Adipocyte (in vitro differentiated cells): ENCODE results near the gene ARL6IP5.

Source experiments
- DNase-seq: peaks from one replicate; pipeline ENCODE4 v3.0.0-alpha.2; 2015; ENCODE audit warnings: low read depth
- H3K27me3 ChIP-seq: replicated peaks from 2 replicates; pipeline ENCODE4 v1.7.0; 2013; ENCODE audit warnings: mild to moderate bottlenecking, low read length, moderate library complexity; ENCODE audit not compliant: control insufficient read depth, insufficient read depth
- H3K36me3 ChIP-seq: 2 replicates; pipeline ENCODE4 v1.7.0; 2013; ENCODE audit warnings: low read length, mild to moderate bottlenecking, moderate library complexity; ENCODE audit not compliant: control insufficient read depth, insufficient read depth, severe bottlenecking
- H3K4me1 ChIP-seq: 2 replicates; pipeline ENCODE4 v1.7.0; 2013; ENCODE audit warnings: mild to moderate bottlenecking, low read length, moderate library complexity; ENCODE audit not compliant: control insufficient read depth, insufficient read depth
- H3K4me3 ChIP-seq: 2 replicates; pipeline ENCODE4 v1.7.0; 2013; ENCODE audit warnings: mild to moderate bottlenecking, low read length, moderate library complexity
- H3K9ac ChIP-seq: 2 replicates; pipeline ENCODE4 v1.7.0; 2013; ENCODE audit warnings: mild to moderate bottlenecking, low read length, moderate library complexity
- H3K9me3 ChIP-seq: 2 replicates; pipeline ENCODE4 v1.7.0; 2013; ENCODE audit warnings: mild to moderate bottlenecking, low read length, moderate library complexity; ENCODE audit not compliant: control insufficient read depth

Gene ARL6IP5

GRCh38 chr3:69119681-69120080 is 34.9 kb downstream of the ARL6IP5 start:
- no peak overlapping the region for H3K4me3 ChIP-seq
- H3K27me3 ChIP-seq = no peaks in the 10 kb centered on the region
- no peaks in the 10 kb centered on the region for H3K9me3 ChIP-seq
- DNase-seq = no peak
- H3K36me3 ChIP-seq = no peaks in the 10 kb centered on the region
- peaks cover 16% of the 10 kb centered on the region for H3K4me1 ChIP-seq
- no peak overlapping the region for H3K9ac ChIP-seq

- no peaks in the 10 kb centered on the region for H3K36me3 ChIP-seq
- peak; percentile 84 for DNase-seq
- H3K4me3 ChIP-seq = no peak overlapping the region
Measured at GRCh38 chr3:69120879-69121464, 36.2 kb downstream of the ARL6IP5 start.

GRCh38 chr3:69121513-69121912 is 36.8 kb downstream of the ARL6IP5 start:
- H3K4me3 ChIP-seq = no peak overlapping the region
- peaks cover 5% of the 10 kb centered on the region for H3K4me1 ChIP-seq
- DNase-seq = no peak

More at GRCh38 chr3:69120879-69121464, 36.2 kb downstream of the ARL6IP5 start:
- Histone ChIP-seq H3K4me1 (peaks cover 10% of the 10 kb centered on the region), H3K27me3 (no peaks in the 10 kb centered on the region), H3K9me3 (no peaks in the 10 kb centered on the region), H3K9ac (no peak overlapping the region)

GRCh38 chr3:69121950-69122349 is 37.2 kb downstream of the ARL6IP5 start:
- no peak for DNase-seq
- H3K4me1 ChIP-seq = peaks cover under 1% of the 10 kb centered on the region
- H3K9ac ChIP-seq = no peak overlapping the region
- H3K36me3 ChIP-seq = no peaks in the 10 kb centered on the region
- H3K4me3 ChIP-seq = no peak overlapping the region
- peaks cover 4% of the 10 kb centered on the region for H3K27me3 ChIP-seq
- H3K9me3 ChIP-seq = no peaks in the 10 kb centered on the region

More at GRCh38 chr3:69121513-69121912, 36.8 kb downstream of the ARL6IP5 start:
- H3K9ac ChIP-seq = no peak overlapping the region
- no peaks in the 10 kb centered on the region for H3K9me3 ChIP-seq
- peaks cover under 1% of the 10 kb centered on the region for H3K27me3 ChIP-seq
- H3K36me3 ChIP-seq = no peaks in the 10 kb centered on the region

GRCh38 chr3:69122403-69122802 is 37.7 kb downstream of the ARL6IP5 start, which contains the start of gene LMOD3:
TSS of gene LMOD3 (minus strand) at chr3:69122595. CDS start at chr3:69122386, 209 bp downstream.
- H3K36me3 ChIP-seq = no peaks in the 10 kb centered on the region
- no peaks in the 10 kb centered on the region for H3K9me3 ChIP-seq
- no peak for DNase-seq
- peaks cover 9% of the 10 kb centered on the region for H3K27me3 ChIP-seq
- no peaks in the 10 kb centered on the region for H3K4me1 ChIP-seq
- no peak within 1 kb of the TSS for H3K4me3 ChIP-seq
- no peak within 1 kb of the TSS for H3K9ac ChIP-seq

- Histone ChIP-seq H3K27me3 (peaks cover 10% of the 10 kb centered on the region), H3K36me3 (no peaks in the 10 kb centered on the region), H3K4me1 (peaks cover 7% of the 10 kb centered on the region), H3K9ac (no peak overlapping the region), H3K9me3 (no peaks in the 10 kb centered on the region), H3K4me3 (no peak overlapping the region)
- no peak for DNase-seq
Measured at GRCh38 chr3:69126216-69126615, 41.5 kb downstream of the ARL6IP5 start.

GRCh38 chr3:69126999-69127398 is 42.3 kb downstream of the ARL6IP5 start:
- no peaks in the 10 kb centered on the region for H3K36me3 ChIP-seq
- no peak overlapping the region for H3K4me3 ChIP-seq
- no peak overlapping the region for H3K9ac ChIP-seq
- peaks cover 10% of the 10 kb centered on the region for H3K27me3 ChIP-seq
- no peaks in the 10 kb centered on the region for H3K9me3 ChIP-seq
- DNase-seq = no peak
- H3K4me1 ChIP-seq = peaks cover 7% of the 10 kb centered on the region

- peaks cover 7% of the 10 kb centered on the region for H3K4me1 ChIP-seq
- DNase-seq = no peak
- H3K9ac ChIP-seq = no peak overlapping the region
- H3K4me3 ChIP-seq = no peak overlapping the region
- peaks cover 10% of the 10 kb centered on the region for H3K27me3 ChIP-seq
- no peaks in the 10 kb centered on the region for H3K9me3 ChIP-seq
- H3K36me3 ChIP-seq = no peaks in the 10 kb centered on the region
Measured at GRCh38 chr3:69128509-69128908, 43.8 kb downstream of the ARL6IP5 start.

GRCh38 chr3:69129531-69129930 is 44.8 kb downstream of the ARL6IP5 start:
- Histone ChIP-seq H3K36me3 (no peaks in the 10 kb centered on the region), H3K9me3 (no peaks in the 10 kb centered on the region), H3K4me3 (no peak overlapping the region), H3K4me1 (peaks cover 7% of the 10 kb centered on the region), H3K27me3 (peaks cover 10% of the 10 kb centered on the region), H3K9ac (no peak overlapping the region)
- peak; percentile 63 for DNase-seq

GRCh38 chr3:69130689-69131088 is 46.0 kb downstream of the ARL6IP5 start:
- Histone ChIP-seq H3K4me3 (no peak overlapping the region), H3K9me3 (no peaks in the 10 kb centered on the region), H3K36me3 (no peaks in the 10 kb centered on the region), H3K27me3 (peaks cover 10% of the 10 kb centered on the region), H3K4me1 (peaks cover 7% of the 10 kb centered on the region), H3K9ac (no peak overlapping the region)
- DNase-seq = no peak

GRCh38 chr3:69137005-69137404 is 52.3 kb downstream of the ARL6IP5 start:
- Histone ChIP-seq H3K4me1 (peaks cover 8% of the 10 kb centered on the region), H3K9me3 (no peaks in the 10 kb centered on the region), H3K9ac (no peak overlapping the region), H3K36me3 (no peaks in the 10 kb centered on the region), H3K27me3 (peaks cover 9% of the 10 kb centered on the region), H3K4me3 (no peak overlapping the region)
- peak; percentile 61 for DNase-seq

- Histone ChIP-seq H3K9me3 (no peaks in the 10 kb centered on the region), H3K27me3 (peaks cover 9% of the 10 kb centered on the region), H3K36me3 (no peaks in the 10 kb centered on the region), H3K4me3 (no peak overlapping the region), H3K4me1 (peaks cover 8% of the 10 kb centered on the region), H3K9ac (no peak overlapping the region)
- DNase-seq = no peak
Measured at GRCh38 chr3:69137412-69137811, 52.7 kb downstream of the ARL6IP5 start.
